ENCODE results near the gene NCK2.

NCK2 gene

GRCh38 chr2:105738658-105739241 is 6.0 kb upstream of the NCK2 start:
- H3K79me2 ChIP-seq = no peaks in the 10 kb centered on the region
- H3K9ac ChIP-seq = no peak overlapping the region
- H3K27me3 ChIP-seq (ENCODE audit: control insufficient read depth, insufficient read depth, low read length) = no peaks in the 10 kb centered on the region
- H3K9me3 ChIP-seq (ENCODE audit: control insufficient read depth, low read length) = no peaks in the 10 kb centered on the region
- no peaks in the 10 kb centered on the region for H3K4me1 ChIP-seq
- no peak overlapping the region for H2AFZ ChIP-seq
- TF ChIP-seq CTCF (IDR thresholded peaks at IDR 0.05) = no peak
- no peak overlapping the region for H3K4me2 ChIP-seq (ENCODE audit: low read length)
- H3K4me3 ChIP-seq (ENCODE audit: low read depth, low read length) = no peak overlapping the region
- H3K36me3 ChIP-seq (ENCODE audit: control insufficient read depth, insufficient read depth, low read length) = no peaks in the 10 kb centered on the region
- no peak overlapping the region for H3K27ac ChIP-seq

- Histone ChIP-seq H3K27ac (no peak overlapping the region), H3K4me1 (peaks cover 4% of the 10 kb centered on the region), H3K36me3 (ENCODE audit: control insufficient read depth, insufficient read depth, low read length) (no peaks in the 10 kb centered on the region), H3K9me3 (ENCODE audit: control insufficient read depth, low read length) (no peaks in the 10 kb centered on the region), H2AFZ (no peak overlapping the region), H3K9ac (no peak overlapping the region), H3K4me3 (ENCODE audit: low read depth, low read length) (no peak overlapping the region), H3K4me2 (ENCODE audit: low read length) (no peak overlapping the region), H3K79me2 (no peaks in the 10 kb centered on the region), H3K27me3 (ENCODE audit: control insufficient read depth, insufficient read depth, low read length) (no peaks in the 10 kb centered on the region)
- TF ChIP-seq CTCF (IDR thresholded peaks at IDR 0.05) = no peak
Observed at GRCh38 chr2:105739426-105739825, 5.3 kb upstream of the NCK2 start.

GRCh38 chr2:105739944-105740530 is 4.7 kb upstream of the NCK2 start:
- H3K36me3 ChIP-seq (ENCODE audit: control insufficient read depth, insufficient read depth, low read length) = no peaks in the 10 kb centered on the region
- H3K79me2 ChIP-seq = no peaks in the 10 kb centered on the region
- H2AFZ ChIP-seq = no peak overlapping the region
- H3K9ac ChIP-seq = no peak overlapping the region
- no peak for TF ChIP-seq CTCF (IDR thresholded peaks at IDR 0.05)
- no peak overlapping the region for H3K27ac ChIP-seq
- peaks cover 4% of the 10 kb centered on the region for H3K4me1 ChIP-seq
- H3K9me3 ChIP-seq (ENCODE audit: control insufficient read depth, low read length) = no peaks in the 10 kb centered on the region
- H3K27me3 ChIP-seq (ENCODE audit: control insufficient read depth, insufficient read depth, low read length) = no peaks in the 10 kb centered on the region
- H3K4me3 ChIP-seq (ENCODE audit: low read depth, low read length) = no peak overlapping the region
- H3K4me2 ChIP-seq (ENCODE audit: low read length) = no peak overlapping the region

DNA sequence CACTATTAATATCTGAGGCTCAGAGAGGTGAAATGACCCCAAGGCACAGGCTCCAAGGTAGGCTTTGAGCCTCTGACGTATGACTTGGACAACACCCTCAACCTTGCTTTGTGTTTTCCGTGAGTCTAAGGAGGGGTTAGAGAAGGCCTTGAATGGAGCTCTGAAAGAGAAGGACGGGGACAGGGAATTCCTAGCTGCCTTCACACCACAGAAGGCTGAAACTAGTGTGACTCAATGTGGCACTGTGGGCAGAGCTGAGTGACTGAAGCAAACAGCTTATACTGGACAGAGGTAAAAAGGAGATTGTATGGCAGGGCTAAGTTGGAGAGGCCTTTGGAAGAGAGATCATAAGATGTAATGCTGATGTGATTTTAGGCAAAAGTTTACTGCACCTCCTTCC is 3.5 kb upstream of the NCK2 start:
- Histone ChIP-seq H3K9me3 (ENCODE audit: control insufficient read depth, low read length) (no peaks in the 10 kb centered on the region), H3K9ac (no peak overlapping the region), H3K36me3 (ENCODE audit: control insufficient read depth, insufficient read depth, low read length) (no peaks in the 10 kb centered on the region), H3K4me3 (ENCODE audit: low read depth, low read length) (no peak overlapping the region), H2AFZ (no peak overlapping the region), H3K4me2 (ENCODE audit: low read length) (no peak overlapping the region), H3K27ac (no peak overlapping the region), H3K4me1 (peaks cover 7% of the 10 kb centered on the region), H3K79me2 (peaks cover 5% of the 10 kb centered on the region), H3K27me3 (ENCODE audit: control insufficient read depth, insufficient read depth, low read length) (no peaks in the 10 kb centered on the region)
- no peak for TF ChIP-seq CTCF (IDR thresholded peaks at IDR 0.05)

DNA sequence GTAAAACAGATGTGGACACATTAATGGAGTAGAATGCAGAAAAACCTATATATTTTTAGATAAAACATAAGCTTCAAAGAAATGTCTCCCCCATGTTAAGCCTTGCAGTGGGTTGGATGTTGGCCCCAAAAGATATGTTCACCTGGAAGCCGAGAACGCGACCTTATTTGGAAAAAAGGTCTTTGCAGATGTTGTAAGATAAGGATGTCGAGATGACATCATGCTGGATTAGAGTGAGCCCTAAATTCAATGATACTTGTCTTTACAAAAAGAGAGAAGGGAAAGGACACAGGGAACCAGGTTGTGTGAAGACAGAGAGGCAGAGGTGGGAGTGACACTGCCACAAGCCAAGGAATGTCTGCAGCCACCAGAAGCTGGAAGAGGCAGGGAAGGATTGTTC is 3.1 kb upstream of the NCK2 start:
- H3K9me3 ChIP-seq (ENCODE audit: control insufficient read depth, low read length) = no peaks in the 10 kb centered on the region
- no peak for TF ChIP-seq CTCF (IDR thresholded peaks at IDR 0.05)
- H3K79me2 ChIP-seq = peaks cover 10% of the 10 kb centered on the region
- no peaks in the 10 kb centered on the region for H3K36me3 ChIP-seq (ENCODE audit: control insufficient read depth, insufficient read depth, low read length)
- H3K4me3 ChIP-seq (ENCODE audit: low read depth, low read length) = no peak overlapping the region
- H3K9ac ChIP-seq = no peak overlapping the region
- H3K27me3 ChIP-seq (ENCODE audit: control insufficient read depth, insufficient read depth, low read length) = no peaks in the 10 kb centered on the region
- no peak overlapping the region for H3K27ac ChIP-seq
- H2AFZ ChIP-seq = no peak overlapping the region
- H3K4me2 ChIP-seq (ENCODE audit: low read length) = no peak overlapping the region
- H3K4me1 ChIP-seq = peaks cover 10% of the 10 kb centered on the region
